Measurements from ENCODE around the gene CCR7. TPM values are rescaled to one million over a fixed set of nuclear protein-coding genes. Genes with fewer than 3 reads are reported as not detected.
"Not testable (repeated sequence)": the region's sequence is repeated elsewhere in the genome, so short reads cannot be mapped to it uniquely, and the experiment has no call there.

The CCR7 gene
- total RNA-seq, 2 experiments from 2014 or later, result 297 to 302 TPM

GRCh38 chr17:40588552-40588951 is 23.3 kb upstream of the CCR7 start:
- no peak for DNase-seq
- Mint-ChIP-seq H3K9me3 (peaks cover 49% of the 10 kb centered on the region), H3K36me3 (ENCODE audit: low read depth) (peaks cover 44% of the 10 kb centered on the region), H3K4me1 (ENCODE audit: low read depth) (peaks cover 69% of the 10 kb centered on the region), H3K27me3 (no peaks in the 10 kb centered on the region), H3K27ac (peak overlapping the region; percentile 57), H3K4me3 (no peak overlapping the region)
- no peak for ATAC-seq
- no peak for TF ChIP-seq CTCF (IDR thresholded peaks at IDR 0.05)
- POLR2A ChIA-PET, result interaction anchor here (0.7 to 1.7 kb wide), 3 partner anchors 9 to 58 kb away, joined by 3 to 9 read pairs (median 4); no protein-coding TSS in a partner anchor
- intact Hi-C loops (cut with micrococcal nuclease), result no loop called here
- CTCF ChIA-PET, result interaction anchor here (1.3 to 1.6 kb wide), 2 partner anchors 27 to 40 kb away, joined by 3 read pairs; no protein-coding TSS in a partner anchor

DNA sequence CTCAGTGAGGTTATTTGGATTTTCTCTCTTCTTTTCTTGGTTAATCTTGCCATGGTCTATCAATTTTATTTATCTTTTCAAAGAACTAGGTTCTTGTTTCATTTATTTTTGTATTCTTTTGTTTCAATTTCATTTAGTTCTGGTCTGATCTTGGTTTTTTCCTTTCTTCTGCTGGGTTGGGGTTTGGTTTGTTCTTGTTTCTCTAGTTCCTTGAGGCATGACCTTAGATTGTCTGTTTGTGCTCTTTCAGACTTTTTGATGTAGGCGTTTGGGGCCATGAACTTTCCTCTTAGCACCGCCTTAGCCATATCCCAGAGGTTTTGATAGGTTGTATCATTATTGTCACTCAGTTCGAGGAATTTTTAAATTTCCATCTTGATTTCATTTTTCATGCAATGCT is 21.0 kb upstream of the CCR7 start:
- Mint-ChIP-seq H3K4me3 (peak overlapping the region; percentile 37), H3K4me1 (ENCODE audit: low read depth) (peaks cover 89% of the 10 kb centered on the region), H3K27ac (peak overlapping the region; percentile 90), H3K36me3 (ENCODE audit: low read depth) (peaks cover 47% of the 10 kb centered on the region), H3K9me3 (peaks cover 53% of the 10 kb centered on the region)
- ATAC-seq; intact Hi-C loops (cut with micrococcal nuclease); H3K27me3 Mint-ChIP-seq: not testable (repeated sequence)
- CTCF ChIA-PET, result interaction anchor here (0.9 to 1.0 kb wide), 2 partner anchors 9 to 11 kb away, joined by 3 read pairs; no protein-coding TSS in a partner anchor
- peak; percentile 35 for DNase-seq
- POLR2A ChIA-PET, result interaction anchor here (1.3 kb wide), 1 partner anchor 11 kb away, joined by 3 read pairs; no protein-coding TSS in a partner anchor

DNA sequence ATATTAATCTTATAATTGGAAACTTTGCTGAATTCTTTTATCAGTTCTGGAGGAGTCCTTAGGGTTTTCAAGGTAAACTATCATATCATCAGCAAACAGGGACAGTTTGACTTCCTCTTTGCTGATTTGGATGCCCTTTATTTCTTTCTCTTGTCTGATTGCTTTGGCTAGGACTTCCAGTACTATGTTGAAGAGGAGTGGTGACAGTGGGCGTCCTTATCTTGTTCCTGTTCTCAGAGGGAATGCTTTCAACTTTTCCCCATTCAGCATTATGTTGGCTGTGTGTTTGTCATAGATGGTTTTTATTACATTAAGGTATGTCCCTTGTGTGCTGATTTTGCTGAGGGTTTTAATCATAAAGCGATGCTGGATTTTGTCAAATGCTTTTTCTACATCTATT is 19.7 kb upstream of the CCR7 start:
- H3K9me3 Mint-ChIP-seq, result peaks cover 51% of the 10 kb centered on the region
- H3K36me3 Mint-ChIP-seq (ENCODE audit: low read depth), result peaks cover 50% of the 10 kb centered on the region
- H3K4me3 Mint-ChIP-seq; POLR2A ChIA-PET; DNase-seq; intact Hi-C loops (cut with micrococcal nuclease); H3K27me3 Mint-ChIP-seq; ATAC-seq: not testable (repeated sequence)
- peaks cover 91% of the 10 kb centered on the region for H3K4me1 Mint-ChIP-seq (ENCODE audit: low read depth)
- CTCF ChIA-PET, result interaction anchor here (1.0 to 1.7 kb wide), 3 partner anchors 16 to 35 kb away, joined by 3 to 6 read pairs (median 3); no protein-coding TSS in a partner anchor
- H3K27ac Mint-ChIP-seq, result peak overlapping the region; percentile 61

- peaks cover 36% of the 10 kb centered on the region for H3K9me3 Mint-ChIP-seq
- no peaks in the 10 kb centered on the region for H3K27me3 Mint-ChIP-seq
- peak; percentile 49 for ATAC-seq
- ChIA-PET CTCF (interaction anchor here (1.5 to 1.7 kb wide), 2 partner anchors 21 to 38 kb away, joined by 5 to 9 read pairs; no protein-coding TSS in a partner anchor), POLR2A (interaction anchor here (0.5 to 2.9 kb wide), 9 partner anchors 8 to 68 kb away, joined by 3 to 35 read pairs (median 3); partner anchors contain the start of gene CCR7)
- peaks cover 39% of the 10 kb centered on the region for H3K36me3 Mint-ChIP-seq (ENCODE audit: low read depth)
- peaks cover 92% of the 10 kb centered on the region for H3K4me1 Mint-ChIP-seq (ENCODE audit: low read depth)
- intact Hi-C loops (cut with micrococcal nuclease), result loop anchor here (2.0 kb wide), 1 partner anchor 18 kb away; the partner anchor contains the start of gene CCR7
- peak; percentile 84 for DNase-seq
- no peak for TF ChIP-seq CTCF (IDR thresholded peaks at IDR 0.05)
- H3K27ac Mint-ChIP-seq, result peak overlapping the region; percentile 88
- H3K4me3 Mint-ChIP-seq, result peak overlapping the region; percentile 62
Measured at GRCh38 chr17:40582328-40582901, 17.1 kb upstream of the CCR7 start.

- intact Hi-C loops (cut with micrococcal nuclease), result no loop called here
- Mint-ChIP-seq H3K27ac (peak overlapping the region; percentile 74), H3K36me3 (ENCODE audit: low read depth) (peaks cover 30% of the 10 kb centered on the region), H3K4me1 (ENCODE audit: low read depth) (peaks cover 88% of the 10 kb centered on the region), H3K4me3 (no peak overlapping the region), H3K9me3 (peaks cover 27% of the 10 kb centered on the region), H3K27me3 (no peaks in the 10 kb centered on the region)
- no peak for TF ChIP-seq CTCF (IDR thresholded peaks at IDR 0.05)
- ChIA-PET CTCF (interaction anchor here (1.4 kb wide), 1 partner anchor 10 kb away, joined by 6 read pairs; no protein-coding TSS in a partner anchor), POLR2A (interaction anchor here (1.5 to 2.9 kb wide), 3 partner anchors 10 to 27 kb away, joined by 3 to 35 read pairs (median 5); partner anchors contain the start of gene CCR7)
- DNase-seq (no peak), ATAC-seq (no peak)
Measured at GRCh38 chr17:40580140-40580539, 14.9 kb upstream of the CCR7 start.

DNA sequence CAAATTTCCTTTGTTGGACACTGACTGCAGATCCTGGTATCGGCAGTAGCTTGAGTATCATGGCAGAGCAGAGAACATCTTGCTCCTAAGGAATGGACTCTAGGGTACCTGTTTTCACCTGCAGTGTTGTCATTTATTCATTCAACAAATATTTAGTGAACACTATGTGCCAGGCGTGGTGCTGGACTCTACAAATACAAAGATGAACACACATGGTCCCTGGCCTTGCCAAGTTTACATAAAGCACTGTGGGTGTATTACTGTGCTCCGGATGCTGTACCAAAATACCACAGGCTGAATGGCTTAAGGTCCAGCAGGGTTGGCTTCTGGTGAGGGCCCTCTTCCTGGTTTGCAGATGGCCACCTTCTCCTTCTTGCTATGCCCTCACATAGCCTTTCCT is 14.2 kb upstream of the CCR7 start:
- peaks cover 28% of the 10 kb centered on the region for H3K36me3 Mint-ChIP-seq (ENCODE audit: low read depth)
- DNase-seq, result no peak
- H3K27me3 Mint-ChIP-seq, result no peaks in the 10 kb centered on the region
- TF ChIP-seq CTCF (IDR thresholded peaks at IDR 0.05), result no peak
- ChIA-PET CTCF (interaction anchor here (0.8 kb wide), 1 partner anchor 17 kb away, joined by 3 read pairs; no protein-coding TSS in a partner anchor), POLR2A (interaction anchor here (4.8 kb wide), 1 partner anchor 16 kb away, joined by 74 read pairs; the partner anchor contains the start of gene CCR7)
- peaks cover 27% of the 10 kb centered on the region for H3K9me3 Mint-ChIP-seq
- intact Hi-C loops (cut with micrococcal nuclease), result no loop called here
- no peak overlapping the region for H3K4me3 Mint-ChIP-seq
- H3K27ac Mint-ChIP-seq, result peak overlapping the region; percentile 26
- peaks cover 81% of the 10 kb centered on the region for H3K4me1 Mint-ChIP-seq (ENCODE audit: low read depth)
- no peak for ATAC-seq
